Heart left ventricle (tissue), 13 donors: ENCODE results near the gene MRFAP1.

ENCODE experiments used
- CTCF ChIP-seq, 12 donors: fragments of 200-600 bp; sonication (generic) in 4 of 12; IDR thresholded peaks; one replicate each; pipeline versions ENCODE4 v1.5.0 to v1.8.0; 2018 to 2022; ENCODE audit warnings: antibody characterized with exemption in 12 of 12, mild to moderate bottlenecking in 5 of 12
- POLR2A ChIP-seq, 2 donors: fragments of 450-650 bp; IDR thresholded peaks; one replicate each; pipeline ENCODE4 v1.6.1; 2017; ENCODE audit warnings: antibody characterized with exemption in 2 of 2, mild to moderate bottlenecking in 2 of 2, moderate library complexity in 2 of 2
- donor health status: ischemic (EF 13 %, LVEDD 7.1; RV severe dilation, severe dysfunction).
- donor health status: DM: no; HTN: yes; CAD: no.
- donor health status: DM: no; HTN: no; CAD: no.
- donor health status: ischemic (EF 25% LVEDD 6.9; RV normal size, moderate dysfunction).
- donor health status: ischemic (EF 25% LVEDD 5.7; RV mildly dilated, moderate dysfunction).
- donor health status: ischemic (EF 35%, LVEDD 5.7; RV mildly dilated, moderate dysfunction).
- donor health status: nonischemic (EF 11% LVEDD 7.7; RV severe dilation, severe dysfunction).
- donor health status: DM: yes; HTN: yes; CAD: no.
- donor health status: PGD.
- donor health status: ischemic (EF 29% LVEDD 5.4; RV normal size, mild dysfunction).
- donor health status: nonischemic (EF 23%, LVEDD 6.1; RV moderate dilation, normal function).

GRCh38 chr4:6621556-6621927 lies 18.9 kb upstream of the MRFAP1 start:
- no peak for TF ChIP-seq POLR2A (IDR thresholded peaks at IDR 0.05)
- no peak for TF ChIP-seq CTCF (IDR thresholded peaks at IDR 0.05)
